NCI-H1092 (cell line): ENCODE data around the gene TRPV2.

ENCODE experiments used
- DNase-seq: peaks from one replicate; lab custom pipeline; 2025; lab: John Stamatoyannopoulos, UW

Gene TRPV2

DNA sequence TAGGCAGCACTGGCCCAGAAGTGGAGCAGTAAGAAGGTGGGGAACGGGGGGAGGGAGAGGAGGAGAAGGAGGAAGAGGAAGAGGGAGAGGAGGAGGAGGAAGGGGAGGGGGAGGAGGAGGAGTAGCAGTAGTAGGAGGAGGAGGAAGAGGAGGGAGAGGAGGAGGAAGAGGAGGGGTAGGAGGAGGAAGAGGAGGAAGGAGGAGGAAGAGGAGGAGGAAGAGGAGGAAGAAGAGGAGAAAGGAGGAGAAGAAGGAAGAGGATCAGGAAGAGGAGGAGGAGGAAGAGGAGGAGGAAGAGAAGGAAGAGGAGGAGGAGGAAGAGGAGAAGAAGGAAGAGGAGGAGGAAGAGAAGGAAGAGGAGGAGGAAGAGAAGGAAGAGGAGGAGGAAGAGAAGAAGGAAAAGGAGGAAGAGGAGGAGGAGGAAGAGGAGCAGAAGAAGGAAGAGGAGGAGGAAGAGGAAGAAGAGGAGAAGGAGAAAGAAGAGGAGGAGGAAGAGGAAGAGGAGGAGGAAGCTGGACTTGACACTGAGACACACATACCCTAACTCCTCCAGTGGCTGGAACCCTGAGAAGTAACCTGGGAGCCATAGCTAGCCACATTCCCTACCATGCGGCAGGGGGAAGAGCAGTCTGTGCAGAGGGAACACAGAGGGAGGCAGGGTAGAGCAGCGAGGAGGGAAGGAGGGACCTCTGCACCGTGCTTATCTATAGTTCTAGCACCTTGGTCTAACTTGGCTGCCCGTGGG is 40.8 kb downstream of the TRPV2 start:
- no peak for DNase-seq

GRCh38 chr17:16456742-16457316 is 41.5 kb downstream of the TRPV2 start:
- DNase-seq: no peak

GRCh38 chr17:16459271-16459670 is 43.9 kb downstream of the TRPV2 start:
- DNase-seq: no peak

- no peak for DNase-seq
These were observed 44.6 kb downstream of the TRPV2 start for GRCh38 chr17:16459855-16460550.

- no peak for DNase-seq
These were observed 45.6 kb downstream of the TRPV2 start for GRCh38 chr17:16460796-16461605.

GRCh38 chr17:16461606-16461866 is 46.2 kb downstream of the TRPV2 start:
- no peak for DNase-seq

GRCh38 chr17:16462070-16462864 is 46.9 kb downstream of the TRPV2 start:
- no peak for DNase-seq

DNA sequence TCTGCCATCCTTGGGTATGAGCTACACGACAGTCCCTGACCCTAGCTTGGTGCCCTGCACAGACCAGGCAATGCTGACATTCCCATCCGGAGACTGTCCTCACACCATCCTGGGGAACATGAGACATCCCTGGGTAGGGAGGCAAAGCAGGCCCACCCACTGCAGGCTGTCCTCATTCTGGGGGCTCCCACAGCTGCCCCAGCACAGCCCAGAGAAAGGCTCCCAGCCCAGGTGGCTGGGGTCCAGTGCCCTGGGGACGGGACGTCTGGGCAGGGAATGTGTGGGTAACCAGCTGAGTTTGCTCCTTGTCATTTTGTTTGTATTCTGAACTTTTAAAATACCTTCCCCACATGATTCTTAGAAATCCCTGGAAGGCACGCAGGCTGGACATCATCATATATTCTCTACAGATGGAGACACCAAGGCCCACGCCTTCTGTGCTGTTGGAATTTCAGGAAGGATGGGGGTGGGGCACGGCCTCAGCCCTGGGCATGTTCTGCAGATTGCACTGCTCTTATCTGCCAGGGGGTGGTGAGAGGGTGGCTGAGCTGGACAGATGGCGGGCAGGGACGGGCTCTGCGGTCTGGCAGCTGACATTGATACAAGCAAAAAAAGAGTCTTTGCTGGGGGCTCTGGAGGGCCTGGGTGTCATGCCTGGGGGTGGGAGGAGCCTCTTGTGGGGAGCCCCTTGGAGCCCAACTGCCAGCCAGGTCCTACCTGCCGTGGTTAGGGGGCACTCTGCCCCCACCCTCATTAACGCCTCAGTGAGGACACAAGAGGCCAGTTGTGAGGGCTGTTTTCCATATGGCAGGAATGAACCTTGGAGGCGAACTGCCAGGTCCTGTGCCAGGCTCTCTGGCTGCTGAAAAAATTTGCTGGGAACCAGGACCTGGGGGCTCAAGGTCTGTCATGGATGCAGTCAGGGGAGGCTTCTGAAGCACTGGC is 48.3 kb downstream of the TRPV2 start:
- DNase-seq: peak; percentile 42

DNA sequence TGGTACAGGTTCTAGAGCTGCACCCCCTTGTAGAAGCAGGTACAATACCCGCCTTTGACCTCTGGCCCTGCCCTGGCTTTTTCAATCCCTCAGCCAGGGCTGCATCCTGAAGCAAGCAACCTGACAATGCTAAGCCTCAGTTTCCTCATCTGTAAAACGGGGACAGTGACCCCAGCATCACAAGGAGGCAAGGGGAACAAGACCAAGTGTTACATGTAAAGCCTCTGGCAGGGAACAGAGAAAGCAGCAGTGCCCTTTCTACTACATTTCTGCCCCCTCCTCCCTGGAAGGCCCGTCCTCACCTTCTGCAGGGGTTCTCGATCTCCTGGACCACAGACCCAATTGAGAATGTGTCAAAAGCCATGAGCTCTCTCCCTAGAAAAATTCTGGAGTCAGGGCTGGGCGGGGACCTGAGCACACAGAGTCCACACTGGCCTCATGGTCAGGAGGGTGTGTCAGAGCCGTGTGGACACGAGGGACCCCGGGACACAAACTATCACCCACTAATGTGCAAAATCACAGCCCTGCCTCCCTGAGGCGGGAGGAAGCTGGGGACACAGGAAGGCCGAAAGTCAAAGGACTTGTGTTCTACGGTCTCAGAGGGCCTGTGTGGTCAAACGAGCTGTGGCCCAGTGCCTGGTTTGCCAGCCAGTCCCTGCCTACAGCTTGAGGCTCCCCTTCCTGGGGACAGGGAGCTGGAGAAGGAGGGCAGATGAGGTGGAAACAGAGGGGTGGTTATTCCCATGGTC is 49.1 kb downstream of the TRPV2 start:
- no peak for DNase-seq

GRCh38 chr17:16465052-16465312 is 49.6 kb downstream of the TRPV2 start:
- DNase-seq: no peak

- DNase-seq: no peak
These were observed 50.5 kb downstream of the TRPV2 start for GRCh38 chr17:16465861-16466338.

DNA sequence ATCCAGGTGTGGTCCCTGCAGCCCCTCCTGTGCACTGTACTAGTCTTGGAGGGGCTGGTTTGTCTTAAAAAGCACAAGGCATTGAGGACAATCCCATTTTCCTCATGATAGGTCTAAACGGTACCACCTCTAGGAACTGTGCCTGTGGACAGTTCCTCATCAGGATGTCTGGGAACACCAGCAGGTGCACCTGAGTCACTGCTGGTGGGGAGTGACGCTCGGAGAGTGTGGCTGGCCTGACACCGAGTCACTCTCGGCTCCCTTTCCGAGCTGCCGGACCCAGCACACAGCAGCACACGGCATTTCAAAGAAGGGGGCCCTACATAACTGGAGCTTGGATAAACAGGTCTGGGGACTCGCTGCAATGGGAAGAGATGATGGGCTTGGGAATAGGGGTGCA is 51.0 kb downstream of the TRPV2 start:
- no peak for DNase-seq

DNA sequence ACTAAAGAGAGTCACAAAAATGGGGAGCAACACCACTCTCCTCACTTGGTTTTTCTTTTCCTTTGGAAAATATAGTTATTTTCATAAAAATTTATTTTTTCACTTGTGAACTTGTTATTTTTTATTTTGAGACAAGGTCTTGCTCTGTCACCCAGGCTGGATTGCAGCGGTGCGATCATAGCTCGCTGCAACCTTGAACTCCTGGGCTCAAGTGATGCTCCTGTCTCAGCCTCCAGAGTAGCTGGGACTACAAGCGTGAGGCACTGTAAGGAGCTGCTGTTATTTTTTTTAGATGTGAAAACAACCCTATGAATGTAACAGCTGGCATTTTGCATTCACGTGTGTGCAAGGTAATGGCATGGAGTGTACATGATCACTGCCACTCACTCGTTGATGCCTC is 51.7 kb downstream of the TRPV2 start:
- no peak for DNase-seq

GRCh38 chr17:16467886-16468285 is 52.5 kb downstream of the TRPV2 start:
- DNase-seq: no peak

DNA sequence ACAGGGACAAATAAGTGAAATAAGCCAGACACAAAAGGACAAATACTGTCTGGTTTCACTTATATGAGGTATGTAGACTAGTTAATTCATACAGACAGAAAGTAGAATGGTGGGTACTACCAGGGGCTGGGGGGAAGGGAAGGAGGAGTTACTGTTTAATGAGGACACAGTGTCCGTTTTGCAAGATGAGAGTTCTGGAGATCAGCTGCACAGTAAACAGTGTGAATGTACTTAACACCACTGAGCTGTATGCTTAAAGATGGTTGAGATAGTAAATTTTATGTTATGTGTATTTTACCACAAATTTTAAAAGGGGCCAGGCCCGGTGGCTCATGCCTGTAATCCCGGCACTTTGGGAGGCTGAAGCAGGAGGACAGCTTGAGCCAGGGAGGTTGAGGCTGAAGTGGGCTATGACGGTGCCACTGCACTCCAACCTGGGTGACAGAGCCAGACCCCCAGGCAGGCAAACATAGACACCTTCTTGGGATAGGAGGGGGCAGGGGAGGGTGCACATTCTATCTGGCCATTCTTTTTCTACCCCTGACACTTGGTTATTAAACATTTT is 53.1 kb downstream of the TRPV2 start:
- no peak for DNase-seq

- peak; percentile 37 for DNase-seq
These were observed 54.9 kb downstream of the TRPV2 start for GRCh38 chr17:16470265-16470664.

DNA sequence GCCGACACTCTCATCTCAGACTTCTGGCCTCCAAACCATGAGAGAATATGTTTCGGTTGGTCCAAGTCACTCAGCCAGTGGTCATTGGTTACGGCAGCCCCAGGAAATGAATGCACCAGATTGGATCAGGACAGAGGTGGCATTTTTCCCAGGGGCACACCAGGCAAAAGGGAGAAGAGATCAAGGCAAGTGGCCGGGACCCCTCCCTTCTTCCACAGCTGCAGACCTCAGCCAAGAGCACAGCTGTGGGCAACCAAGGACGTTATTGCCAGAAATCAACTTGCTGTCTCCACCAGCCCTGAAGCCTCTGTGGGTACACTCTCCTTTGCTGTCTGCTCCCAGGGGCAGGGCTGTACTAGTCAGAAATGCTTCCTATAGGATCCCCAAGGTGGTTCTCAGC is 55.9 kb downstream of the TRPV2 start:
- no peak for DNase-seq

DNA sequence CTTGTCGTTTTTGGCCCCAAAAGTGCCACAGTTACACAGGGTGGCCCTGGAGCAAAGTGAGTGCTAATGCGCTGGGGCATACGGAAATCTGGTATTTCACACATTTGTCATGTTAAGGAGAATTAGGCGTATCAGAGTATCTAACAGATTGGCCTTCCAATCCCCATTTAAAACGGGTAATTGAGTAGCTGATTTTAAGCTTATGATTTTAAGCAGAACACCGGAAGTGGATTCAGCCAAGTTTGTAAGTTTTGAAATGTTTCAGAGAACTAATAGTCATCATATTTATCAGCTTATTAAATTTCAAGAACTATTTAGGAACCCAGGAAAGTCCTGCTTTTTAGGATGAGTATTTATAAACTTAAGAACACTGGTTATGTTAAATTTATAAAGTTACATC is 57.2 kb downstream of the TRPV2 start:
- no peak for DNase-seq

DNA sequence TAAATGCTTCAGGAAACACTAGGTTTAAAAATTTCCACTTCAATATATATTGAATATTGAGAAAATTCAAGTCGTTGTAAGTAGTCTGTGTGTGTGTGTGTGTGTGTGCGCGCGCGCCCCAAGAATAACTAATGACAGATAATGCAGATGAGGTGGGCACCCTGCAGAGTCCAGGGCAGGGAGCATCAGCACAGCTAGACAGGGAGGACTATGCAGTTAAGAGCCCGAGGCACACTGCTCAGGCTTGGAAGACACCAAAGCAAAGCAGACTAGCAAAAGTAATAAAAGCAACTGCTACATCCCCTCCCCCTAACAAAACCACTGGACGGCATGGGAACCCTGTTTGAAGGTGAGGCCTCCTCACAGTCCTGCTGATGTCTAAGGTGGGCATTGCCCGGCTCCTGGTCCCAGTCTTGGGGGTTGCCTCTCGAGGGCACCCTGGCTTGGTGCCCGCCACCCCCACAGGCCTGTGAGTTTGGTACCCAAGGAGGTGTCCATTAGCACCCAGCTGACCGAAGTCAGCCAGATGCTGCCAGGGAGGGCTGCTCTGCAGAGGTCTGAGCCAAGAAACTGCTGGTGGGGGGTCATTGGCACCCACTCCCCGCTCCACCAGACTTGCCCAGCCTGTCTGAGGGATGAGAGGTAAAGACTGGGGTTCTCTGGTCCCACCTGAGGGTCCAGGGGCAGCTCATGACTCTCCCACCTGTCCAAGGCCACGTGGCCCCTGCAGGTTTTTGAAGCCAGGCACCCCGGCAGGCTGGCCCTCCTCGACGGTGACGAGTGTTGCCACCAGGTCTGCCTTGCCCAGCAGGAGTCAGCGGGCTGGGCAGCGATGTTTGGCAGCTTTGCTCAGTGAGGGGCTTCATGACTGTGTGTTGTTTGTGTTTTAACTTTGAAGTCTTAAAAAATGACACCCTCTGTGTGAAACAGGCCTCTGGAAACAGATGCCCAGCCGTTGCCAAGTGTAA is 58.0 kb downstream of the TRPV2 start:
- DNase-seq: no peak
